ENCODE data around the gene POLR3E. TPM values are rescaled to one million over a fixed set of nuclear protein-coding genes. Genes with fewer than 3 reads are reported as not detected.

The POLR3E gene
- 25.2 to 34.8 TPM (median 26.7 TPM) in 3 replicates for total RNA-seq
- long read RNA-seq, transcript POLR3E-201 (21 exons, 3,697 nt): major isoform, 27 of 35 reads
- long read RNA-seq, partial matches to known transcripts: 4 of 35 reads
- long read RNA-seq, other reads (novel, unspliced or antisense): 4 of 35 reads

DNA sequence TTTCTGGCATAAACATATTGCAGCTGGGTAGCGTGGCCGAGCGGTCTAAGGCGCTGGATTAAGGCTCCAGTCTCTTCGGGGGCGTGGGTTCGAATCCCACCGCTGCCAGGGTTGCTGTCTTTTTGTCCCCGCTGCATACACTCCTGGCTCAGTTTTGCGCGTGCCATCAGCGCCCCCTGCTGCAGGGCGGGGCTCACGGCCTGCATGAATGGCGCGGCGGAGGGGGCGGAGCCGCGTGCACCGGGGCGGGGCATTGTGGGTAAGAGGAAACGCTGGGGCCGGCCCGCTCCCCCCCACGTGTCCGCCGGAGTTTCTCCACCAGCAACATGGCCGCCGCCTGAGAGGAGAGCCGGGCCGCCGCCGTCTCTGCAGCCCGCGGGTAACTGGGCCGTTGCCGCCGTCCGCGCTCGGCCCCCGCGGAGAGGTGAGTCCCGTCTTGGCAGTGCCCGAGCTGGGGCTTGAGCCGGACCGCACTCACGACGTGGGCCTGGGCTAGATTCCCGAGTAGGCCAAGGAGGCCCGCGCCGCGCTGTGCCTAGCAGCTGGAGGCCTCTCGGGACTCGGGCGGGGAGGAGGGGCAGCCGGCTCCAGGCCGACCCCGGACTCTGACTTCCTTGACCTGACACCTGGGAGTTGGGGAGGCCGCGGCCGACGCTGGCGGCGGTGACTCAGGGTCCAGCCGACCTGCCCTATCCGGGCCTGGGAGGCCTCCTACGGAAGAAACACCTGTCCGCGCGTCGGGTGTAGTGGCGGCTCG is at the start of gene POLR3E:
POLR3E (plus strand) TSS at position 296 of the 757 bp plus-strand sequence. CDS start 5,560 bp downstream, outside the sequence.
- Mint-ChIP-seq H3K27me3 (ENCODE audit: low read depth) (no peaks in the 10 kb centered on the region), H3K9me3 (ENCODE audit: low read depth) (no peaks in the 10 kb centered on the region), H3K4me1 (ENCODE audit: low read depth) (peaks cover 28% of the 10 kb centered on the region), H3K4me3 (ENCODE audit: unreplicated experiment) (peak within 1 kb of the TSS; percentile 83), H3K36me3 (ENCODE audit: low read depth) (peaks cover 2% of the 10 kb centered on the region), H3K27ac (ENCODE audit: unreplicated experiment) (peak within 1 kb of the TSS; percentile 92)
- TF ChIP-seq CTCF (IDR thresholded peaks at IDR 0.05): peak; percentile 90
- peak; percentile 99 for DNase-seq (ENCODE audit: low spot score)

DNA sequence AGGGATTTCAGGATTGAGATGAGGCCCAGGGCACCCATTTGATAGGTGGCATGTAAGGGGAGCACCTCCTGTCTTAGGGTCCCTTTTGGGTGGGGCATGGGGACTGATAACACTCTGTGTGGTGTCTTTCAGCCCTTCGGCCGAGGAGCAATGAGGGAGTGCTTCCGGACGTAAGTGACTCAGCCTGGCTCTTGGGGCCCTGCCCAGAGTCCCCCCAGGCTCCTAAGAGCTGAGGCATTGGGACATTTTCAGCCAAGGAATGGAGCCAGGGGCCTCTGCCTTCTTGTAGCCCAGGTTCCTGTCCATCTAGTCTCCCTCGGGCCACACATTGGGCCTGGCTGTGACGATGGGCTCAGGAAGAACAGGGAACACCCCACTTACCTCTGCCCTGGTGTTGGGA is 46.7 kb upstream of the POLR3E start:
- H3K27ac Mint-ChIP-seq (ENCODE audit: unreplicated experiment): no peak overlapping the region
- H3K4me1 Mint-ChIP-seq (ENCODE audit: low read depth): no peaks in the 10 kb centered on the region
- TF ChIP-seq CTCF (IDR thresholded peaks at IDR 0.05): no peak
- peaks cover 5% of the 10 kb centered on the region for H3K9me3 Mint-ChIP-seq (ENCODE audit: low read depth)
- no peak overlapping the region for H3K4me3 Mint-ChIP-seq (ENCODE audit: unreplicated experiment)
- H3K36me3 Mint-ChIP-seq (ENCODE audit: low read depth): peaks cover 45% of the 10 kb centered on the region
- DNase-seq (ENCODE audit: low spot score): no peak
- no peaks in the 10 kb centered on the region for H3K27me3 Mint-ChIP-seq (ENCODE audit: low read depth)

GRCh38 chr16:22252317-22252716 is 44.9 kb upstream of the POLR3E start:
- H3K27ac Mint-ChIP-seq (ENCODE audit: unreplicated experiment): no peak overlapping the region
- no peak for DNase-seq (ENCODE audit: low spot score)
- H3K9me3 Mint-ChIP-seq (ENCODE audit: low read depth): peaks cover 5% of the 10 kb centered on the region
- TF ChIP-seq CTCF (IDR thresholded peaks at IDR 0.05): no peak
- no peak overlapping the region for H3K4me3 Mint-ChIP-seq (ENCODE audit: unreplicated experiment)
- no peaks in the 10 kb centered on the region for H3K4me1 Mint-ChIP-seq (ENCODE audit: low read depth)
- peaks cover 49% of the 10 kb centered on the region for H3K36me3 Mint-ChIP-seq (ENCODE audit: low read depth)
- H3K27me3 Mint-ChIP-seq (ENCODE audit: low read depth): no peaks in the 10 kb centered on the region

- H3K4me1 Mint-ChIP-seq (ENCODE audit: low read depth): no peaks in the 10 kb centered on the region
- H3K27me3 Mint-ChIP-seq (ENCODE audit: low read depth): no peaks in the 10 kb centered on the region
- no peak for DNase-seq (ENCODE audit: low spot score)
- no peak overlapping the region for H3K4me3 Mint-ChIP-seq (ENCODE audit: unreplicated experiment)
- peaks cover 5% of the 10 kb centered on the region for H3K9me3 Mint-ChIP-seq (ENCODE audit: low read depth)
- peaks cover 50% of the 10 kb centered on the region for H3K36me3 Mint-ChIP-seq (ENCODE audit: low read depth)
- TF ChIP-seq CTCF (IDR thresholded peaks at IDR 0.05): no peak
- H3K27ac Mint-ChIP-seq (ENCODE audit: unreplicated experiment): no peak overlapping the region
These were observed 43.9 kb upstream of the POLR3E start for GRCh38 chr16:22253272-22253671.

- Mint-ChIP-seq H3K4me3 (ENCODE audit: unreplicated experiment) (no peak overlapping the region), H3K4me1 (ENCODE audit: low read depth) (no peaks in the 10 kb centered on the region), H3K36me3 (ENCODE audit: low read depth) (peaks cover 55% of the 10 kb centered on the region), H3K27ac (ENCODE audit: unreplicated experiment) (no peak overlapping the region), H3K27me3 (ENCODE audit: low read depth) (no peaks in the 10 kb centered on the region), H3K9me3 (ENCODE audit: low read depth) (peaks cover 5% of the 10 kb centered on the region)
- DNase-seq (ENCODE audit: low spot score): no peak
- no peak for TF ChIP-seq CTCF (IDR thresholded peaks at IDR 0.05)
These were observed 41.9 kb upstream of the POLR3E start for GRCh38 chr16:22255335-22255734.

Measured in chondrocyte (in vitro differentiated cells).